Mammary epithelial cell (primary cell): ENCODE measurements around the gene VPS26C.

Source experiments
- CTCF ChIP-seq, 2 donors: IDR thresholded peaks in 1 of 2; conservative IDR thresholded peaks in 1 of 2; 2 replicates each; pipeline ENCODE4 v1.5.1; 2011 to 2012; ENCODE audit warnings: inconsistent platforms in 2 of 2, low read length in 2 of 2, mild to moderate bottlenecking in 2 of 2, control low read depth in 1 of 2, low read depth in 1 of 2; ENCODE audit not compliant: insufficient read depth in 1 of 2; ENCODE audit errors: extremely low read depth in 1 of 2
- EZH2 ChIP-seq: IDR thresholded peaks from 2 replicates; pipeline ENCODE4 v1.6.1; 2012; ENCODE audit warnings: low read length, inconsistent platforms, borderline replicate concordance

GRCh38 chr21:37245151-37245550 is 22.0 kb downstream of the VPS26C start:
- TF ChIP-seq CTCF (conservative IDR thresholded peaks at IDR 0.05 in 1 of 2, IDR thresholded peaks at IDR 0.05 in 1 of 2; ENCODE audit: extremely low read depth in 1 of 2, insufficient read depth in 1 of 2, low read depth in 1 of 2, low read length in 2 of 2) (no peak), EZH2 (no peak)
